BE2C (cell line): Measurements from ENCODE around the gene CLEC11A.
A peak's percentile ranks its signal among the peaks of the same experiment; 100 is the strongest.
"Not testable (repeated sequence)": the region's sequence is repeated elsewhere in the genome, so short reads cannot be mapped to it uniquely, and the experiment has no call there.

Experiments
- DNase-seq: peaks from one replicate; pipeline ENCODE4 v3.0.0-alpha.2; 2020
- H3K27me3 ChIP-seq: fragments of 250-450 bp; sonication (Bioruptor Pico); 2 replicates; pipeline ENCODE4 v1.5.1; 2020; ENCODE audit warnings: mild to moderate bottlenecking
- H3K36me3 ChIP-seq: fragments of 250-450 bp; sonication (Bioruptor Pico); 2 replicates; pipeline ENCODE4 v1.5.1; 2020; ENCODE audit warnings: mild to moderate bottlenecking
- H3K4me1 ChIP-seq: fragments of 250-450 bp; sonication (Bioruptor Pico); 2 replicates; pipeline ENCODE4 v1.5.1; 2020
- H3K4me3 ChIP-seq: 2 replicates; pipeline ENCODE4 v1.5.1; 2011; ENCODE audit warnings: low read depth, low read length
- H3K9me3 ChIP-seq: fragments of 250-450 bp; sonication (Bioruptor Pico); 2 replicates; pipeline ENCODE4 v1.5.1; 2020
- CTCF ChIP-seq: IDR thresholded peaks from 2 replicates; pipeline ENCODE4 v1.5.1; 2012; ENCODE audit warnings: mild to moderate bottlenecking, low read depth, low read length

The CLEC11A gene

GRCh38 chr19:50759886-50760285 is 36.7 kb downstream of the CLEC11A start:
- no peak for TF ChIP-seq CTCF
- DNase-seq: peak; percentile 23
- no peaks in the 10 kb centered on the region for H3K9me3 ChIP-seq
- no peaks in the 10 kb centered on the region for H3K4me1 ChIP-seq
- H3K36me3 ChIP-seq: no peaks in the 10 kb centered on the region
- no peak overlapping the region for H3K4me3 ChIP-seq
- peaks cover 9% of the 10 kb centered on the region for H3K27me3 ChIP-seq

GRCh38 chr19:50761501-50761900 is 38.3 kb downstream of the CLEC11A start:
- not testable (repeated sequence) for H3K4me1 ChIP-seq, DNase-seq, H3K4me3 ChIP-seq, H3K9me3 ChIP-seq, H3K27me3 ChIP-seq, H3K36me3 ChIP-seq

- not testable (repeated sequence) for DNase-seq, H3K27me3 ChIP-seq, H3K36me3 ChIP-seq, H3K4me1 ChIP-seq, H3K9me3 ChIP-seq, H3K4me3 ChIP-seq
These were observed 40.4 kb downstream of the CLEC11A start for GRCh38 chr19:50763521-50763920.

- Histone ChIP-seq H3K27me3 (no peaks in the 10 kb centered on the region), H3K4me3 (no peak overlapping the region)
These were observed 41.2 kb downstream of the CLEC11A start for GRCh38 chr19:50764409-50764808.

GRCh38 chr19:50766746-50767145 is 43.6 kb downstream of the CLEC11A start:
- not testable (repeated sequence) for DNase-seq, H3K27me3 ChIP-seq, H3K9me3 ChIP-seq, H3K4me3 ChIP-seq, H3K4me1 ChIP-seq, H3K36me3 ChIP-seq

More at GRCh38 chr19:50764409-50764808, 41.2 kb downstream of the CLEC11A start:
- DNase-seq: no peak
- TF ChIP-seq CTCF: no peak
- Histone ChIP-seq H3K9me3 (no peaks in the 10 kb centered on the region), H3K36me3 (no peaks in the 10 kb centered on the region), H3K4me1 (no peaks in the 10 kb centered on the region)

GRCh38 chr19:50767263-50767662 is 44.1 kb downstream of the CLEC11A start:
- H3K9me3 ChIP-seq, H3K36me3 ChIP-seq, DNase-seq, H3K4me1 ChIP-seq, H3K27me3 ChIP-seq, H3K4me3 ChIP-seq: not testable (repeated sequence)

GRCh38 chr19:50768277-50768676 is 45.1 kb downstream of the CLEC11A start:
- Histone ChIP-seq H3K27me3 (no peaks in the 10 kb centered on the region), H3K9me3 (no peaks in the 10 kb centered on the region), H3K36me3 (no peaks in the 10 kb centered on the region), H3K4me3 (no peak overlapping the region), H3K4me1 (no peaks in the 10 kb centered on the region)
- no peak for TF ChIP-seq CTCF
- no peak for DNase-seq

- DNase-seq, H3K27me3 ChIP-seq, H3K4me3 ChIP-seq, H3K4me1 ChIP-seq, H3K9me3 ChIP-seq, H3K36me3 ChIP-seq: not testable (repeated sequence)
These were observed 47.0 kb downstream of the CLEC11A start, which contains the start of gene GPR32 for GRCh38 chr19:50770164-50770563. GPR32 (plus strand) TSS chr19:50770464; CDS start chr19:50770601, 137 bp downstream.

GRCh38 chr19:50770888-50771287 is 47.7 kb downstream of the CLEC11A start:
- H3K4me3 ChIP-seq: no peak overlapping the region
- H3K9me3 ChIP-seq: no peaks in the 10 kb centered on the region
- no peak for TF ChIP-seq CTCF
- no peak for DNase-seq
- H3K36me3 ChIP-seq: no peaks in the 10 kb centered on the region
- peaks cover 13% of the 10 kb centered on the region for H3K27me3 ChIP-seq
- no peaks in the 10 kb centered on the region for H3K4me1 ChIP-seq
